ENCODE results near the gene TBC1D5.

TBC1D5 gene

DNA sequence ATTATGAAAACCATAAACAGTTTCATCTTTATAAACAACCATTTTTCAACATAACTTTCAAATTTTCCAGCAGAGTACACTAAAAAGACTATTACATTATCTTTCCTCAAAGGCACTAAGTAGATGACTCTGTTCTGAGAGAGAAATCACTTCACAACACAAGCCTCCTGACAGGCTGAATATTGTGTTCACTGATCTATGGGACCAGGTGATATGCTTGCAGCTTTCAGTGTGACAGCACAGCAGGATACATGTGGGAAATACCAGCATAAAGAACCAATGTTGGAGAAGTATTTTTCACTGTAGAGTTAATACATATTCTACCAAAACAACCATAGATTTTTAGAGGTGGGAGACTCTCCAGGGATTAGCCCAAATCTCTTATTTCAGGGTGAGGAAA is 507.1 kb downstream of the TBC1D5 start:
- TF ChIP-seq, protein P1, sequence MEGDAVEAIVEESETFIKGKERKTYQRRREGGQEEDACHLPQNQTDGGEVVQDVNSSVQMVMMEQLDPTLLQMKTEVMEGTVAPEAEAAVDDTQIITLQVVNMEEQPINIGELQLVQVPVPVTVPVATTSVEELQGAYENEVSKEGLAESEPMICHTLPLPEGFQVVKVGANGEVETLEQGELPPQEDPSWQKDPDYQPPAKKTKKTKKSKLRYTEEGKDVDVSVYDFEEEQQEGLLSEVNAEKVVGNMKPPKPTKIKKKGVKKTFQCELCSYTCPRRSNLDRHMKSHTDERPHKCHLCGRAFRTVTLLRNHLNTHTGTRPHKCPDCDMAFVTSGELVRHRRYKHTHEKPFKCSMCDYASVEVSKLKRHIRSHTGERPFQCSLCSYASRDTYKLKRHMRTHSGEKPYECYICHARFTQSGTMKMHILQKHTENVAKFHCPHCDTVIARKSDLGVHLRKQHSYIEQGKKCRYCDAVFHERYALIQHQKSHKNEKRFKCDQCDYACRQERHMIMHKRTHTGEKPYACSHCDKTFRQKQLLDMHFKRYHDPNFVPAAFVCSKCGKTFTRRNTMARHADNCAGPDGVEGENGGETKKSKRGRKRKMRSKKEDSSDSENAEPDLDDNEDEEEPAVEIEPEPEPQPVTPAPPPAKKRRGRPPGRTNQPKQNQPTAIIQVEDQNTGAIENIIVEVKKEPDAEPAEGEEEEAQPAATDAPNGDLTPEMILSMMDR (IDR thresholded peaks at IDR 0.05; ENCODE audit: control insufficient read depth, extremely low read depth, insufficient read depth) = no peak
- no peak for DNase-seq (ENCODE audit: low read depth)
- no peak overlapping the region for H3K4me3 ChIP-seq (ENCODE audit: low read depth, low read length)

DNA sequence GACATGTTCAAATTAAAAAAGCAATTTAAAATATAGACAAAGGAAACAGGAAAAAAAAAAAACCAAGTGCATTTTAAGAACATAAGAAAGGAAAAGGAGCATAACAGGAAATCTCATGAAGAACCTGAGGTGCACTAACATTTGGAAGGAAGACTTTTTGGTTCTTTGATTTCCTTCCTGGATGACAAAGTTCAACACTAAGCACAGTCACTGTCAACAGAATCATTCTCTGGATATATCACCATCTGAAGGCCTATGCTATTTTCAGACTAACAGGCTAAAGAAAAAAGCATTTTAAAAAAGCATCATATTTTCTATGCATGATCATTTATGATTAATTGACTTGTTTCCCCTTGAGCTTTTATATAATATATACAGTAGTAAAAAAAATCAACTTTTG is 508.0 kb downstream of the TBC1D5 start:
- no peak for DNase-seq (ENCODE audit: low read depth)
- H3K4me3 ChIP-seq (ENCODE audit: low read depth, low read length) = no peak overlapping the region
- TF ChIP-seq, protein P1 (IDR thresholded peaks at IDR 0.05; ENCODE audit: control insufficient read depth, extremely low read depth, insufficient read depth) = no peak

DNA sequence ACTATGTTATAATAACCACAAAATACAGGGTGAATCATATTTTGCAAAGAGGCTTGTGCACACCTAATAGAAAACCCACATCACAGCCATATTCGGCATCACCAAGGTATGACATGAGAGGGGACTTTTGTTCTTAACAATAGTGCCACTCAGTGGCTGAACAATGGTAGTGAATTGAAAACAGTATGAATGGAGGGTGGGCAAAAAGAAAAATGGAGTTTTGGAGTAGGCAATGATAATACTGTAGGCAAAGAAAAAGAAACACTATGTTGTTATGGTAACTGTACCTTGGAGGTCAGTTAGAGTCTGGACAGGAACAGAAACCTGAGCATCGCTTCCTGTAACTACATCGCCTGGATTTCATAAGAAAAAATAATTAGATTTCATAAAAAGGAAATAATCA is 509.0 kb downstream of the TBC1D5 start:
- H3K4me3 ChIP-seq (ENCODE audit: low read depth, low read length) = no peak overlapping the region
- no peak for DNase-seq (ENCODE audit: low read depth)
- TF ChIP-seq, protein P1 (IDR thresholded peaks at IDR 0.05; ENCODE audit: control insufficient read depth, extremely low read depth, insufficient read depth) = peak; percentile 78

- no peak overlapping the region for H3K4me3 ChIP-seq (ENCODE audit: low read depth, low read length)
- no peak for DNase-seq (ENCODE audit: low read depth)
- TF ChIP-seq, protein P1 (IDR thresholded peaks at IDR 0.05; ENCODE audit: control insufficient read depth, extremely low read depth, insufficient read depth) = no peak
These were observed 510.0 kb downstream of the TBC1D5 start for GRCh38 chr3:17232442-17232841.

- no peak overlapping the region for H3K4me3 ChIP-seq (ENCODE audit: low read depth, low read length)
- TF ChIP-seq, protein P1 (IDR thresholded peaks at IDR 0.05; ENCODE audit: control insufficient read depth, extremely low read depth, insufficient read depth) = no peak
- DNase-seq (ENCODE audit: low read depth) = peak; percentile 50
These were observed 510.7 kb downstream of the TBC1D5 start for GRCh38 chr3:17231537-17232261.

- no peak for DNase-seq (ENCODE audit: low read depth)
- TF ChIP-seq, protein P1 (IDR thresholded peaks at IDR 0.05; ENCODE audit: control insufficient read depth, extremely low read depth, insufficient read depth) = no peak
- no peak overlapping the region for H3K4me3 ChIP-seq (ENCODE audit: low read depth, low read length)
These were observed 515.0 kb downstream of the TBC1D5 start for GRCh38 chr3:17227472-17227871.

- H3K4me3 ChIP-seq (ENCODE audit: low read depth, low read length) = no peak overlapping the region
- DNase-seq (ENCODE audit: low read depth) = no peak
- TF ChIP-seq, protein P1 (IDR thresholded peaks at IDR 0.05; ENCODE audit: control insufficient read depth, extremely low read depth, insufficient read depth) = no peak
These were observed 520.9 kb downstream of the TBC1D5 start for GRCh38 chr3:17221529-17221928.
